ENCODE results near the gene RREB1.

RREB1 gene

DNA sequence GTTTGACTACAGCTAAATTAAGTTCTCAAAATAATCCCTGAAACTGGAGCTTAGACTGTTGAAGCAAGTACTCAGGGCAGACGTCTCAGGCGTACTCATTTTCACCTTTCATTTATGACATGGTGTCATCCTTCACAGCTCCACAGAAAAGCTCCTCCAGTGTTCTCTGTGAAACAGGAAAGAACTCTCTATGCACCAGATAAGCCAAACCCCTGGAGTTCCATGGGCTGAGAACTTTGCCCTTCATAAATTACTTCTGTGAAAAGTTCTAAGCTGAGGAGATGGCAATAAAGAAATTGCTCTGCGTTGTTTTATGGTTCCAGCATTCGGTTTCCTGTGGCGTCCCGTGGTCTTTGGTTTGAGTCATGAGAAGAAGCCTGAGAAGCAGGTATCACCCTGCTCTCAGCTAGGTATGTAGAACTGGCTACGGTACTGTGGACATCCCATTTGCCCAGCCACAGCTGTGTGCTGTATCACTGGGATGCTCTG, 20.2 kb upstream of the RREB1 start:
- H3K4me3 Mint-ChIP-seq: no peak overlapping the region
- peaks cover 22% of the 10 kb centered on the region for H3K4me1 Mint-ChIP-seq
- H3K27me3 Mint-ChIP-seq (ENCODE audit: low read depth, poor library complexity): no peaks in the 10 kb centered on the region
- no peak overlapping the region for H3K27ac Mint-ChIP-seq
- TF ChIP-seq, protein P1, sequence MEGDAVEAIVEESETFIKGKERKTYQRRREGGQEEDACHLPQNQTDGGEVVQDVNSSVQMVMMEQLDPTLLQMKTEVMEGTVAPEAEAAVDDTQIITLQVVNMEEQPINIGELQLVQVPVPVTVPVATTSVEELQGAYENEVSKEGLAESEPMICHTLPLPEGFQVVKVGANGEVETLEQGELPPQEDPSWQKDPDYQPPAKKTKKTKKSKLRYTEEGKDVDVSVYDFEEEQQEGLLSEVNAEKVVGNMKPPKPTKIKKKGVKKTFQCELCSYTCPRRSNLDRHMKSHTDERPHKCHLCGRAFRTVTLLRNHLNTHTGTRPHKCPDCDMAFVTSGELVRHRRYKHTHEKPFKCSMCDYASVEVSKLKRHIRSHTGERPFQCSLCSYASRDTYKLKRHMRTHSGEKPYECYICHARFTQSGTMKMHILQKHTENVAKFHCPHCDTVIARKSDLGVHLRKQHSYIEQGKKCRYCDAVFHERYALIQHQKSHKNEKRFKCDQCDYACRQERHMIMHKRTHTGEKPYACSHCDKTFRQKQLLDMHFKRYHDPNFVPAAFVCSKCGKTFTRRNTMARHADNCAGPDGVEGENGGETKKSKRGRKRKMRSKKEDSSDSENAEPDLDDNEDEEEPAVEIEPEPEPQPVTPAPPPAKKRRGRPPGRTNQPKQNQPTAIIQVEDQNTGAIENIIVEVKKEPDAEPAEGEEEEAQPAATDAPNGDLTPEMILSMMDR (IDR thresholded peaks at IDR 0.05): no peak
- H3K9me3 Mint-ChIP-seq: peaks cover 4% of the 10 kb centered on the region
- no peak for DNase-seq
- H3K36me3 Mint-ChIP-seq (ENCODE audit: low read depth): no peaks in the 10 kb centered on the region

DNA sequence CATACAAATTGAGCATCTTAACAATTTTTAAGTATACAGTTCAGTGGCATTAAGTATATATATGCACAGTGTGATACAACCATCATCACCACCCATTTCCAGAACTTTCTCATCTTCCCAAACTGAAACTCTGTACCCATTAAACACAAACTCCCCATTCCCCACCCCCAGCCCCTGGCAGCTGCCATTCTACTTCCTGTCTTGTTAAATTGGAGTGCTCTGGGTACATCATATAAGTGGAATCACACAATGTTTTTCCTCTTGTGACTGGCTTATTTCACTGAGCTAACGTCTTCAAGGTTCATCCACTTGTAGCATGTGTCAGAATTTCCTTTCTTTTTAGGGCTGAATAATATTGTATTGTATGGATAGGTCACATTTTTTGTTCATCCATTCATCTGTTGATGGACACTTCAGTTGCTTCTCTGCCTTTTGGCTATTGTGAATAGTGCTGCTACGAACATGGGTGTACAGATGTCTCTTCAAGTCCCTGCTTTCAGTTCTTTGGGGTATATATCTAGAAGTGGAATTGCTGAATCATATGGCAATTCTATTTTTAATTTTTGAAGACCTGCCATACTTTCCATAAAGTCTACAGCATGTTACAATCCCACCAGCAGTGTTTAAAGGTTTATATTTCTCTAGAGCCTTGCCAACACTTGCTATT, 19.6 kb upstream of the RREB1 start:
- no peak for DNase-seq
- no peak overlapping the region for H3K4me3 Mint-ChIP-seq
- no peaks in the 10 kb centered on the region for H3K27me3 Mint-ChIP-seq (ENCODE audit: low read depth, poor library complexity)
- H3K4me1 Mint-ChIP-seq: peaks cover 22% of the 10 kb centered on the region
- H3K36me3 Mint-ChIP-seq (ENCODE audit: low read depth): no peaks in the 10 kb centered on the region
- H3K27ac Mint-ChIP-seq: no peak overlapping the region
- peaks cover 4% of the 10 kb centered on the region for H3K9me3 Mint-ChIP-seq
- TF ChIP-seq, protein P1 (IDR thresholded peaks at IDR 0.05): no peak

DNA sequence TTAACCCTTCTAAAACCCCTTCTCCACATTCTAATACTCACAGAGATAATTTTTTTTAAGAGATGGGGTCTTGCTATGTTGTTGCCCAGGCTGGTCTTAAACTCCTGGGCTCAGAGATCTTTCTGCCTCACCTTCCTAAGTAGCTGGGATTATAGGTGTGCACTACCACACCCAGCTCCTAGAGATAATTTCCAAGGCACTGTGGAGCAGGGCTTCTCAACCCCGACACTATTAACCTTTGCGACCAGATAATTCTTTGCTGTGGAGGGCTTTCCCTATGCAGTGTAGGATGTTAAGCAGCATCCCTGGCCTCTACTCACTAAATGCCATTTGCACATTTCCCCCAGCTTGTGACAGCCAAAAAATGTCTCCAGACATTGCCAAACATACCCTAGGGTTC, 8.8 kb upstream of the RREB1 start:
- Mint-ChIP-seq H3K27me3 (ENCODE audit: low read depth, poor library complexity) (peaks cover 4% of the 10 kb centered on the region), H3K36me3 (ENCODE audit: low read depth) (no peaks in the 10 kb centered on the region), H3K4me1 (peaks cover 29% of the 10 kb centered on the region), H3K9me3 (peaks cover under 1% of the 10 kb centered on the region), H3K27ac (no peak overlapping the region), H3K4me3 (no peak overlapping the region)
- TF ChIP-seq, protein P1 (IDR thresholded peaks at IDR 0.05): no peak
- no peak for DNase-seq

DNA sequence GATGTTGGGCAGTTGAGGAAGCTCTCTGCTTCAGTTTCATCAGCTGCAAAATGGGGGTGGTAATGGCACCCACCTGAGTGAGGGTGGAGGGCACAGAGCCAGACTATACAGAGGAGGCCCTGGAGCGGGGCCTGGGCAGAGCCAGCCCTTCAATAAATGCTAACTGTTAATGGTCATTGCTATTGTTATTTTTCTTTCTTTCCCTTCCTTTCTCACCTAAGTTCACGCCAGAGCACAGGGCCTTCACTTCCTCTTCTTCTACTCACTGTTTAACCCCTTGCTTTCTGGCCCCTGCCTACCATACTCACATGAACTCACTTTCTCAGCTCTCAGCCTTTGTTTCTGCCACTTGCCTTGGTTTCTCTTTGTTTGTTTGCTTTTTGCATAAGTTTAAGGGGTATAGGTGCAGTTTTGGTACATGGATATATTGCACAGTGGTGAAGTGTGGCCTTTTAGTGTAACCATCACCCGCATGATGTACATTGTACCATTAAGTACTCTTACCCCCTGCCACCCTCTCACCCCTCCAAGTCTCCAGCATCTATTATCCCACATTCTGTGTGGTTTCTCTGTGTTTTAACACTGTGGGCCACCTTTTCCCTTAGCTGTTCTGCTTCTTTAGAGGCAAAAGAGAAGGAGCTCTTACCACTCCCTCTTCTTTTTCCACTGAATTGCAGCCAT, 7.5 kb upstream of the RREB1 start:
- Mint-ChIP-seq H3K4me1 (peaks cover 29% of the 10 kb centered on the region), H3K36me3 (ENCODE audit: low read depth) (no peaks in the 10 kb centered on the region), H3K9me3 (no peaks in the 10 kb centered on the region), H3K27ac (no peak overlapping the region), H3K4me3 (no peak overlapping the region), H3K27me3 (ENCODE audit: low read depth, poor library complexity) (peaks cover 4% of the 10 kb centered on the region)
- DNase-seq: no peak
- TF ChIP-seq, protein P1 (IDR thresholded peaks at IDR 0.05): no peak

DNA sequence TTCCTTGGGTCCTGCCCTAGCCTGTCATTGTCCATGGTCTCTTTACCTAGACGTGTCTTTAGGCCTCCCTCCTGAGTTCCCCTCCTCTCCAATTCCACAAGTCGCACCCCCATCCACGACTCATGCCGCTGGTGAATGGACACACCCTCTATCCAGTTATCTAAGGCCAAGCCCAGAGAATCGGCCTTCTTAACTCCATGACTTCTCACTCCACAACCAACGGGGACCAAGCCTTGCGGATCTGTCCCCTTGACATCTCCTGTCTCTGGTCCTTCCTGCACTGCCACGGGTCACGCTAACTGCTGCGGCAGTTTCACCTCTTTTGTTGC, 7.0 kb upstream of the RREB1 start:
- TF ChIP-seq, protein P1 (IDR thresholded peaks at IDR 0.05): no peak
- no peaks in the 10 kb centered on the region for H3K36me3 Mint-ChIP-seq (ENCODE audit: low read depth)
- peaks cover 29% of the 10 kb centered on the region for H3K4me1 Mint-ChIP-seq
- no peak overlapping the region for H3K4me3 Mint-ChIP-seq
- H3K27ac Mint-ChIP-seq: no peak overlapping the region
- no peak for DNase-seq
- peaks cover 4% of the 10 kb centered on the region for H3K27me3 Mint-ChIP-seq (ENCODE audit: low read depth, poor library complexity)
- H3K9me3 Mint-ChIP-seq: no peaks in the 10 kb centered on the region

DNA sequence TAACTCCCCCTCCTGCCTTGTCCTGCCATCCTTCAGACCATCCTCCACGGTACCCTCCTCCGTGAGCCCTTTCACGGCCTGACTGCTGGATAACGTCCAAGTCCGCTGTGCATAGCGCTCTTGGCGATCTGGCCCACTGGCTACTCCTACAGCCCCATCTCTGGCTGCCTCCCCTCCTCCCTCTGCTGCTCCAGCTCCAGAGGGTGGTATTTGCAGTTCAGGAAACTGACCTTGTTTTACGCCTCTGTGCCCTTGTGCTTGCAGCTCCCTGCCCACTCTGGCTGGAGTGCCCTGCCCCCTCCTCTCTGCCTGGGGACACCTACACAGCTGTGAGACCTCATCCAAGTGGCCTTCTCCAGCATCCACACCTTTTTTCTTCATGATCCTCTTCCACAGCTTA, 6.5 kb upstream of the RREB1 start:
- peak; percentile 17 for DNase-seq
- TF ChIP-seq, protein P1 (IDR thresholded peaks at IDR 0.05): no peak
- H3K4me3 Mint-ChIP-seq: no peak overlapping the region
- peaks cover 35% of the 10 kb centered on the region for H3K4me1 Mint-ChIP-seq
- peaks cover 4% of the 10 kb centered on the region for H3K27me3 Mint-ChIP-seq (ENCODE audit: low read depth, poor library complexity)
- peak overlapping the region; percentile 23 for H3K27ac Mint-ChIP-seq
- H3K9me3 Mint-ChIP-seq: no peaks in the 10 kb centered on the region
- no peaks in the 10 kb centered on the region for H3K36me3 Mint-ChIP-seq (ENCODE audit: low read depth)

All from nephron progenitor cell (in vitro differentiated cells).